ENCODE measurements around the gene MAP3K2.

- TF ChIP-seq, protein P1, sequence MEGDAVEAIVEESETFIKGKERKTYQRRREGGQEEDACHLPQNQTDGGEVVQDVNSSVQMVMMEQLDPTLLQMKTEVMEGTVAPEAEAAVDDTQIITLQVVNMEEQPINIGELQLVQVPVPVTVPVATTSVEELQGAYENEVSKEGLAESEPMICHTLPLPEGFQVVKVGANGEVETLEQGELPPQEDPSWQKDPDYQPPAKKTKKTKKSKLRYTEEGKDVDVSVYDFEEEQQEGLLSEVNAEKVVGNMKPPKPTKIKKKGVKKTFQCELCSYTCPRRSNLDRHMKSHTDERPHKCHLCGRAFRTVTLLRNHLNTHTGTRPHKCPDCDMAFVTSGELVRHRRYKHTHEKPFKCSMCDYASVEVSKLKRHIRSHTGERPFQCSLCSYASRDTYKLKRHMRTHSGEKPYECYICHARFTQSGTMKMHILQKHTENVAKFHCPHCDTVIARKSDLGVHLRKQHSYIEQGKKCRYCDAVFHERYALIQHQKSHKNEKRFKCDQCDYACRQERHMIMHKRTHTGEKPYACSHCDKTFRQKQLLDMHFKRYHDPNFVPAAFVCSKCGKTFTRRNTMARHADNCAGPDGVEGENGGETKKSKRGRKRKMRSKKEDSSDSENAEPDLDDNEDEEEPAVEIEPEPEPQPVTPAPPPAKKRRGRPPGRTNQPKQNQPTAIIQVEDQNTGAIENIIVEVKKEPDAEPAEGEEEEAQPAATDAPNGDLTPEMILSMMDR (IDR thresholded peaks at IDR 0.05), result no peak
- TF ChIP-seq POLR2A (IDR thresholded peaks at IDR 0.05) (no peak), POLR2AphosphoS5 (IDR thresholded peaks at IDR 0.05) (no peak)
Observed at GRCh38 chr2:127394492-127394891, 6.7 kb upstream of the MAP3K2 start.

All from prostate gland (tissue), 2 donors.